Measurements from ENCODE around the gene ZBTB16.

The ZBTB16 gene

GRCh38 chr11:114262681-114263512, 203.4 kb downstream of the ZBTB16 start:
- peak; percentile 51 for DNase-seq (ENCODE audit: low spot score)

DNA sequence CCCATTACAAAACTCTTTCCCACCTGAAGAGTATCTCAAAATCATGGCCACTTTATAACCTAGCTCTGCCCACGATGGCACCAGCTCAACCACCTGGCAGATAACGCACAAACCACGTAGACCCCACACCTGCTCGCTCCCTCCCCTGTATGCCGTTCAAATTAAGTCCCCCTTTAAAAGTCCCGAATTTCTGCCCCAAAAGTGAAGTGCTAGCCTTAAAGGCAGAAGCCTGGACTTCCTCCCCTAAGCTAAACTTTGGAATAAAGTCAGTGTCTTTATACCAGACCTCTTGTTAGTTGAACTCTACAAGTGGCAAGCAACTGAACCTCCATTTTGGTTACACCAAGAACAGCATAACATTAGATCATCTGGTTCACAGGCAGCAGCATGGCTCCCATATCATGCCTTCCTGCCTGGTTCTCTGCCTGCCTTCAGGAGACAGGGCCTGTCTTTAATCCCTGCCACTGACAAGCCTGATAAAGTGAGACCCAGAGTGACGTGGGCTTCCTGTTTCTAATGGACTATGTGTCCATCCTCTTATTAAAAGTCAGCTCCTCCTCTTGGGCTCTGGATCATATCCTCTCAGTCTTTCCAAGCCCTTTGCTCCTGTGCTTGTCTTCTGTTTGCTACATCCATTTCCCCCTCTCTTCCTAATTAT, 204.1 kb downstream of the ZBTB16 start:
- no peak for DNase-seq (ENCODE audit: low spot score)

DNA sequence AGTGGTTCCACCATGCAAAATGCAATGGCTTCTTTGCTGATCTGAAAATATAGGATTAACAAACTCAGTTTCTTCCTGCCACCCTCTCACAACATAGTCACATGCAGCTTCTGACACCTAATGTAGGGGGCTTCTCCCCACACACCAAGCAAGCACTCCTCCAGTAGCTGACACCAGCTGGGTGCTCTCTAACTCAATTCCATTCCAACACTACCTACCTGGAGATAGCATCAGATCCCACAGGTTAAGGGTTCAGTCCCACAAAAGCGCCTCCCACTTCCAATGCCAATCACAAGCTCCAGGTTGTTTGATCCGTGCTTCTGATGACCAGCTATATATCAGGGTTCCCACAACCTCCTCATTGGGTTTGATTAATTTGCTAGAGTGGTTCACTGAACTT, 204.9 kb downstream of the ZBTB16 start:
- DNase-seq (ENCODE audit: low spot score), result no peak

GRCh38 chr11:114265122-114265878, 205.8 kb downstream of the ZBTB16 start:
- no peak for DNase-seq (ENCODE audit: low spot score)

- no peak for DNase-seq (ENCODE audit: low spot score)
These were observed 210.0 kb downstream of the ZBTB16 start for GRCh38 chr11:114269498-114269897.

- DNase-seq (ENCODE audit: low spot score), result no peak
These were observed 211.2 kb downstream of the ZBTB16 start for GRCh38 chr11:114270531-114271270.

DNA sequence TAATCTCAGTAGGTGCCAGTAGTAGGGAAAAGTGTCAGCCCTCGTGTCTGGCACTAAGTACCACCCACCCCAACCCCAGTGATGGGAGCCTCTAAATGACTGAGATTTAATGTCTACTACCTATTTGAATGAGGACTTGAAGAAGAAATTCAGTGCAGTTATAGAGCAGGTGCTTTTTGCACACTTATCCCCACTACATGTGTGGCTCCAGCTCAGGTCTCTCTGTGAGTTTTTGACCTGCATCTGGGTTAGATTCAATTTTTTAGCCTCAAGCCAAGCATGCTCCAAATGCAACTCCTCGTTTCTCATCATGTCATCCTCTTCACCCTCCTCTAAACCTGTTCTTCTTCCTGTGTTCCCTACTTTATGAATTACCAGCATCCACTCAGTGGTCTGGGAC, 211.8 kb downstream of the ZBTB16 start:
- DNase-seq (ENCODE audit: low spot score), result no peak

- DNase-seq (ENCODE audit: low spot score), result no peak
These were observed 212.8 kb downstream of the ZBTB16 start for GRCh38 chr11:114272311-114272710.

GRCh38 chr11:114273071-114273470, 213.6 kb downstream of the ZBTB16 start:
- no peak for DNase-seq (ENCODE audit: low spot score)

- no peak for DNase-seq (ENCODE audit: low spot score)
These were observed 214.6 kb downstream of the ZBTB16 start for GRCh38 chr11:114273890-114274635.

DNA sequence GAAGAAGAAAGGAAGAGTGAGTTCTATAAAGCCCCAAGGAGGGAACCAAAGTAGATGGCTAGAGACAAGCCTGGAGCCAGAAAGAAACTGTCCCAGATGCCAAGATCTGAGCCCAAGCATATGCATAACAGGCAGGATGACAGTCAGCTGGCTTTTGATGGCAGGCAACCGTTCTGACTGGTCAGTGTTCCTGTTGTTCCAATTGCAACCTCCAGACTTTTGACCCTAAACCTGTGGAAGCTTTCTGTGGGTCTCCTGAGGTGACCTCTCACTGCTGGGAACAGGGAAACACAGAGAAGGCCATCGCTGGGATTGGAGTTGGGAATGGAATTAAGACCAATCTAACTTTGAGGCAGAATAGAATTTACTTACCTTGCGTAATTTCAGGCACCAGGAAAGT, 215.1 kb downstream of the ZBTB16 start:
- no peak for DNase-seq (ENCODE audit: low spot score)

GRCh38 chr11:114275280-114275679, 215.8 kb downstream of the ZBTB16 start:
- DNase-seq (ENCODE audit: low spot score), result no peak

- no peak for DNase-seq (ENCODE audit: low spot score)
These were observed 216.6 kb downstream of the ZBTB16 start for GRCh38 chr11:114276077-114276476.

DNA sequence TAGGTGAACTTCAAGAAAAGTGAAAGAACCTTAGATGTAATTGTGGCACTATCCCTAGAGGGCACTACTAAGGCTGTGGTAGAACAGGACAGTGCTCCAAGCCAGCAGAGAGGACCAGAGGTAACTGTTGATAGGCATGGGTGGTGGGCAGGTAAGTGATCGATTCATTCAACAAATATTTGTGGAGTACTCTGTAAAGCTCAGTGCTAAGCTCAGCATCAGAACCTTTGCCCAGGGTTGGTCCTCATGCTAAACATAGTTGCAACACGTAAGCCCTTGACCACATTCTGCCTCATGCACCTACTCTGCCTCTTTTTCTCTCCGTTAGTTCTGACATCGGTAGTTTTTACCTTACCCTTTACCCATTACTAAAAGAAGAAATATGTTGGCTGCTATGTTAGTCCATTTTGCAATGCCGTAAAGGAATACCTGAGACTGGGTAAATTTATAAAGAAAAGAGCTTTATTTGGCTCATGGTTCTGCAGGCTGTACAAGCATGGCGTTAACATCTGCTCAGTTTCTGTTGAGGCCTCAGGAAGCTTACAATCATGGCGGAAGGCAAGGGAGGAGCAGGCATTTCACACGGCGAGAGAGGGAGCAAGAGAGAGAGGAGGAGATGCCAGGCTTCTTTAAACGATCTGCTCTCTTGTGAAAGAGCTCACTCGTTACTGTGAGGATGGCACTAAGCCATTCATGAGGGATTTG, 218.3 kb downstream of the ZBTB16 start:
- no peak for DNase-seq (ENCODE audit: low spot score)

- DNase-seq (ENCODE audit: low spot score), result no peak
These were observed 219.0 kb downstream of the ZBTB16 start for GRCh38 chr11:114278342-114279065.

DNA sequence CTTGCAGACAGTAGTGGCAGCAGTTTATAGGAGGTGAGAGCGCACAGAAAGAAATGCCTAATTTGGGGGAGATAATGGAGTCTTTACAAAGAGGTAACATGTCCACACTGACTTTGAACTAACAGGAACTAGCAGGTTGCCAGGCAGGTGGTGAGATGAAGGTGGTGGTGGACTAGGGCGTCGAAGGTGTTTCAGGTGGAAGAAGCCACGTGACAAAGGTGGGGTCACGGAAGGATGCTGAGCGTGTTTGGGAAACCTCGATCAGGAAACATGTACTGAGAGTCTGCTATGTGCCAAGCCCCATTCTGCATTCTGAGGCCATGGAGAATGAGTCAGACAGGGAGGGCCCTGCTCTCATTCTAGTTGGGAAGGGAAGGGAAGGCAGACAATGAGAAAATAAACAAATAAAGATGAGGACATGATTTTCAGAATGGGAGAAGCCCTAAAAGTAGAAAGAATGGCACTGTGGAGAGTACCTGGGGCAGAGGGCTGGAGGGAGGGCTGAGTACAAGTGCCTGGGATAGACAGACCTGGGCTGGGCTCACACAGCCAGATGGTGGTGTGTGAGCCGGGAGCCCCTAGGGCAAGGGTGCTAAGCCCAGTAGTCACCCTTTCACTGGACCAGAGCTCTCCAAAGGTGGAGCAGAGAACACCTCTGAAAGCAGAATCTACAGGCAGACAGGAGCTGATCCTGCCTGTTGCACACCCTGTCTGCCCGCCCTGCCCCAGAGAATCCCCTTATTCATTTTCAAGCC, 220.5 kb downstream of the ZBTB16 start:
- DNase-seq (ENCODE audit: low spot score), result no peak

GRCh38 chr11:114280696-114281095, 221.2 kb downstream of the ZBTB16 start:
- DNase-seq (ENCODE audit: low spot score), result peak; percentile 38

DNA sequence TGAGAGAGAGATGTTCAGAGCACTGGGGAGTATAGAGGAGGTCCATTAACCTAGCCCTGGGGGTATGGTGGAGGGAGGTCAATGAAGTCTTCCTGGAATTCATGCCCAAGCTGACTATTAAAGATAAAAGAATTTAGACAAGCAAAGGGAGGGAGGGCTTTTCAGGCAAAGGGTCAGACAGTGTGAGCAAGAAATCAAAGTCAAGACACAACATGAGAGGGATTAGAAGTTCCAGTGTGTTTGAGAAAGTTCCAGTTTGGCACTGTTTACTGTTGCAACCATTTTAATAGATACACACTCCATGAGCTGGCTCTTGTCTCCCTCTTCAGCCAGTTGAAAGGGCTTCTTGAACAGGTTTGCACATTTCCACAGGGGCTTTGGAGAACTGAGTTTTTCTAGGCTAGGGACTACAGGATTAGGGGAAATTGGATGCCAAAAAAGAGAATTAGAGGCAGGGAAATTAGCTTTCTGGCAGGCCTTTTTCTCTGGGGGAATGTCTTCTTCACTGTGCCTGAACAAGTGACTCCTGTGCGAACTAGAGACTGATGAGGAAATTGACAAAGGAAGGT, 222.0 kb downstream of the ZBTB16 start:
- DNase-seq (ENCODE audit: low spot score), result no peak

DNA sequence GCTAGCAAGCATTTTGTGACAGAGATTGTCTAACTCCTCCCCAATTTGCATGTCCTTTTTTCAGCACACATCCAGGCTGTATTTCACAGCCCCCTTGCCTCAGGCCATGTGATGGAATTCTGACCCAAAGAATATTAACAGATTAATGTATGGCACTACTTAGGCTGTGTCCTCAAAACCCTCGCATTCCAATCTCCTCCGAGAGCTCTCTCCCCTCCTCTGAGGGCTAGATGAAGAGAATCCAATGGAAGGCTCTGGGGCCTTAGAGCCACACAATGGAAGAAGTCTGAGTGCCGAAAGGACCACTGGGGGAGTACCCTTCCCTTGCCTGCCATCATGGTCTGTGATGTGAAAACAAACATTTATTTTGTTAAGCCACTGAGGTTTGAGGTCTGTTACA, 223.0 kb downstream of the ZBTB16 start:
- DNase-seq (ENCODE audit: low spot score), result no peak

All from RKO (cell line).